HG03575 (cell line): ENCODE measurements around the gene CTNNA2.
"Not testable (repeated sequence)": the region's sequence is repeated elsewhere in the genome, so short reads cannot be mapped to it uniquely, and the experiment has no call there.

Experiments
- ATAC-seq: cut with Tn5 transposase; IDR thresholded peaks from one replicate; pipeline ENCODE4 v1.9.1; 2021; ENCODE audit not compliant: unreplicated experiment, insufficient number of reproducible peaks, low FRiP score; ENCODE audit errors: extremely low read depth

The CTNNA2 gene

DNA sequence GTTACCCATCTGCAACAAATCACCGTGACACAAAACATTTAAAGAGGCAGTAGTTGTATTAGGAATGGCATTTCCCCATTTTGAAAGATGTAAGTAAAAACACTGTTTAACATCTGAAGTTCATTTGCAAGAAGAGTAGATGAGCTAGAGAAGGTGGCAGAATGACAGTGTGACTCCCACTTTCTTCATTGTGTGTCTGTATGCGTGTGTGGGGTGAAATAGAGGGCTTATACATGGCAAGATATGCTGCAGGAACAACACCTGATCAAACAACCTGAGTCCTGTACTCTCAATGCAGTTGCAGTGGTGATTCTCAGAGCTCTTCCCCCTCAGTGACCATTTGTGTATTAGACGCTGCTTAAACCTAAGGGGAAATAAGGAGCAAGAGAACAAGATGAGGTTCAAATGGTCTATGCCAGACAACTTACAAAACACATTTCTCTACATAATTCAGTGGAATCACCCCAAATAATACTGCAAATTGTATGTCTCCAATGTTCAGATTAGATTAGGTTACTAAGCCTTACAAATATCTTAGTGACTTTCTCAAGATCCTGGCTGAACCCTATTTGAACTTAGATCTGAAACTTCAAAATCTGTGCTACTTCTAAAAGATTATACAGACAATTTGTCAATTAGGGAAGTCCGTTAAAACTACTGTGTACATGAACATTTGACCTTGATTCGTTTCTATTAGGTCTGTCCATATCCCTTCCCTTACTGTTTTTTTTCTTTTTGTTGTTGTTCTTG, 561.6 kb downstream of the CTNNA2 start:
- no peak for ATAC-seq

- no peak for ATAC-seq
Measured at GRCh38 chr2:80075719-80076118, 562.9 kb downstream of the CTNNA2 start.

DNA sequence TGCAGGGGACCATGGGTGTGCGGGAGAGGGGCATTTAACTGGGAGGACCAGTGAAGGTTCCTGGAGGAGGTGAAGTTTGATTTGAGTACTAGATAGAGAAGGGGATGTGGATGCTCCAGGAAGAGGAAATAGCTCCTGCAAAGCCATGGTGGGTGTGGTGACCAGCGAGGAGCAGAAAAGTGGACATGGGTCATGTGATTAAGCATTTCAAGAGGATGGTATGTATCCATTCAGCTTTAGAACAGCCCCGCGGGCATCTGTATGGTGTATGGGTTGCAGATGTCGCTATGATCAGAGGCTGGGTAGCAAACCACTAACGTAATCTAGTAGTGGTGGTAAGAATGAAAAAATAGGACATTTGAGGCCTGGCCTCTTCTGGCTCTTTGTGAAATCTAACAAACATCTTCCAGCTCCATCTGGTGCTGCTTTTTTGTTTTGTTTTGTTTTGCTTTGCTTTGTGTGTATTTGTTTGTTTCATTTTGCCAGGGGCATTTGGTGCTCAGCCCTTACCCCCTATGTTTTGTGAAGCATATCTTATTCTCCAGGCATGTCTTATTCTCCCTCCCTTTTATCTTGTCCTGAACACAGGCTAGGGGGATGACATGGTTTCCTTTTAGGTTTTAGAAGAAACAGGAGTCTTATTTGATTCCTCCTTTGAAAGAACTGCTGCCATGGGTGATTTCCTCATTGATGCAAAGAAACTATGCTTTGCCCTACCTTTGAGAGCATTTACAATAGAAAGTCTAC, 565.6 kb downstream of the CTNNA2 start:
- ATAC-seq: no peak

GRCh38 chr2:80080957-80081356, 568.1 kb downstream of the CTNNA2 start:
- ATAC-seq: no peak

- ATAC-seq: no peak
Measured at GRCh38 chr2:80086831-80087230, 574.0 kb downstream of the CTNNA2 start.

GRCh38 chr2:80091237-80091636, 578.4 kb downstream of the CTNNA2 start:
- no peak for ATAC-seq

GRCh38 chr2:80092474-80092873, 579.6 kb downstream of the CTNNA2 start:
- no peak for ATAC-seq

DNA sequence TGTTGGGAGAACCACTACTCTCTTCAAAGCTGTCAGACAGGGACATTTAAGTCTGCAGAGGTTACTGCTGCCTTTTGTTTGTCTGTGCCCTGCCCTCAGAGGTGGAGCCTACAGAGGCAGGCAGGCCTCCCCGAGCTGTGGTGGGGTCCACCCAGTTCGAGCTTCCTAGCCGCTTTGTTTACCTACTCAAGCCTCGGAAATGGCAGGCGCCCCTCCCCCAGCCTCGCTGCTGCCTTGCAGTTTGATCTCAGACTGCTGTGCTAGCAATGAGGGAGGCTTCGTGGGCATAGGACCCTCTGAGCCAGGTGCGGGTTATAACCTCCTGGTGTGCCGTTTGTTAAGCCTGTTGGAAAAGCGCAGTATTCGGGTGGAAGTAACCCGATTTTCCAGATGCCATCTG, 585.7 kb downstream of the CTNNA2 start:
- ATAC-seq: not testable (repeated sequence)

GRCh38 chr2:80102026-80102425, 589.2 kb downstream of the CTNNA2 start:
- ATAC-seq: no peak

DNA sequence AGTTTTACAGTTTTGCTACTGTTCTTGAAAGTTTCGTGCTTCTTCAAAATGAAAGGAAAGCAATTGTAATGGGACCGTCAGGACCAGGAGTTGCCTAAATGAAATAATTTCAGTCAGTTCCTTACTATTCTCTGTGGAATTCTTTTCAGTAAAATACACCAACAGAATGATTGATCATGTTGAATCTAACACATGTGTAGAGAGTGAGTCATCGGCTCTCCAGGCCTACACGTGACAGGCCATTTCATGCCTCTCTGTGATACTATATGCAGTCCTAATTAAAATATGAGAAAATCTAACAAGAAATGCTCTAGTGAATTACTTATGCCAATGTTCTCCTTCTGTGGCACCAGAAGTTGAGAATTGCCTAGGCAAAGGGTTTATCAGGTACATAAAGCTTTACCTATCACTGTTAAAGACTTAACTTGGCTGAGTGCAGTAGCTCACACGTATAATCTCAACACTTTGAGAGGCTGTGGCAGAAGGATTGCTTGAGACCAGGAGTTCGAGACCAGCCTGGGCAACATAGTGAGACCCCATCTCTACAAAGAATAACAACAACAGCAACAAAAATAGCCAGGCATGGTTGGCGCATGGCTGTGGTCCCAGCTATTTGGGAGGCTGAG, 592.3 kb downstream of the CTNNA2 start:
- no peak for ATAC-seq

DNA sequence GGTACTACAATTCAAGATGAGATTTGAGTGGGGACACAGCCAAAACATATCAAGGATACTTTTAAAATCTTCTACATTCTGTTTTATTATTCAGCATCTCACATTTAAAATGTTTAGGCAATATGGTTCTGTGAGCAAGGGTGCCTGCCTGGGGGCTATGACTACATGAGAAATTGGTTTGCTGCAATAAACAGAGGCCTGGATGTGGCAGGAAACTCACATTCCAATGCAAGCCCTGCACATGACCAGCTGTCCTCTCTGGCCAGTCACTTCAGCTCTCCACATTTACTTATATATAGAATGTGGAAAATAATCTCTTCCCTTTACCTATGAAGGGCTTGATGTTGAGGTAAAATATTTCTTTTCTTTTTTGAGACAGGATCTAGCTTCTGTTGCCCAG, 598.3 kb downstream of the CTNNA2 start:
- ATAC-seq: no peak

DNA sequence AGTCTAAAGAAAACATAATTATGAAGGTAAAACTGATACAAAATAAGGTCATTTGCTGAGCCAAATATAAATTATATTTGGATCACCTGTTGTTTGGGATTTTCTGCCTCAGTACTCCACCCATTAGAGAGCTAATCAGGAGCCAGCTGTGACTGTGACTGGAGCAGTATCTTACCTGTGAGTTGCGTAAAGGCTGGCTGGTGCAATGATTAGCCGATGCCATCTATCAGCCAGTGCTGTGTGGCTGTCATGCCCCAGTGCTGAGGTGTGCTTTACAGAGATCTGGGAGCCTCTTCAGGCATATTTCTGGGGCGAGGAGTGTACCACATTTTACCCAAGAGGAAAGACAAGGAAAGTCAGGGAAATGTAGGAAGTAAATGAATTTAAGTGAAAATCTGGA, 599.9 kb downstream of the CTNNA2 start:
- no peak for ATAC-seq

DNA sequence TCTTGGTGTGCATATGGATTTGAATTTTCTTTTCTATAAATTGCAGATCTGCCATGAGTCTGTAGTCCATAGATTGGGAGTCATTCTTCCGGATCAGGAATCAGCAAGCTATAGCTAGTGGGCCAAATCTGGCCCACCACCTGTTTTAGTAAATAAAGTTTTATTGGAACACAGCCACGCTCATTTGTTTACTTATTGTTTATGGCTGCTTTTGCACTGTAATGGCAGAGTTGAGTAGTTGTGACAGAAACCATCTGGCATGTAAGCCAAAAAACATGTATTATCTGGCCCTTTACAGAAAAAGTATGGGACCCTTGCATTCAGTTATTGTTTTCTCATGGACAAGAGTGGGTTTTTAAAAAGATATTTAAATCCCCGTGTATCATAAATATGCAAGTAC, 600.5 kb downstream of the CTNNA2 start:
- no peak for ATAC-seq

- no peak for ATAC-seq
Measured at GRCh38 chr2:80114812-80115211, 602.0 kb downstream of the CTNNA2 start.

GRCh38 chr2:80117401-80117800, 604.5 kb downstream of the CTNNA2 start:
- ATAC-seq: no peak

DNA sequence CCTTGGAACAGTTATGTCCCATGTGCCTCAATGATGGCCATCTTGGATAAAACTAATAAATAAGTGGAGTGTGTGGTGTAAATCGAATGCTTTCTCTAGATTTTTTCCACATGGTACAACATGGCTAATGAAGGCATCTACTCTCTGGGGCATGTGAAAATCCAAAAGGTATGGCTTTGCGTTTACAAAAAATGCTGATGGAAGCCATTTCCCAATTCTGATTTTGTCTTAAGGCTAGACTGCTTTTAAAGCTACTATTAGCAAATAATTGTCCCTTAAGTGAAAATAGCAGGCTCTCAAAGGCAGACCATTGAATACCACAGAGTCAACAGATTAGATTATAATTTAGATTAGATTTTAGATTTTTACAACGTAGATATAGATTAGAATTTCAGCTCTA, 608.0 kb downstream of the CTNNA2 start:
- no peak for ATAC-seq

DNA sequence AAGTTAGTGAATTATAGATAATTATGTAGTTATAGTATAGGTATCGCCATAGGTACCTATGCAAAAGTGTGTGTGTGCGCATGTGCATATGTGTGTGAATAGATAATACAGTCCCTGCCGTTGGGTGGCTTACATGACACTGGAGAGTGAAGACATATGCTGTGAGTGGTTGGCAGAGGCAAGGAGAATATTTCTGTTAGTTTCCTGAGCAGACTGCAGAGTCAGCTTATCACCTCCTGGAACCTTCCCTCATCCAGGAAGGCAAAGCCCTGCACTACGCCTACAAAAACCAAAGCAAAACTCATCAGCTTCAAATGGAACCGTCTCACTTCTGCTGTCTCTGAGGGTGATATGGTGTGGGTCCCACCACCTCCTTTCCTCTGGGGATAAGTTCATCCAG, 609.8 kb downstream of the CTNNA2 start:
- no peak for ATAC-seq

DNA sequence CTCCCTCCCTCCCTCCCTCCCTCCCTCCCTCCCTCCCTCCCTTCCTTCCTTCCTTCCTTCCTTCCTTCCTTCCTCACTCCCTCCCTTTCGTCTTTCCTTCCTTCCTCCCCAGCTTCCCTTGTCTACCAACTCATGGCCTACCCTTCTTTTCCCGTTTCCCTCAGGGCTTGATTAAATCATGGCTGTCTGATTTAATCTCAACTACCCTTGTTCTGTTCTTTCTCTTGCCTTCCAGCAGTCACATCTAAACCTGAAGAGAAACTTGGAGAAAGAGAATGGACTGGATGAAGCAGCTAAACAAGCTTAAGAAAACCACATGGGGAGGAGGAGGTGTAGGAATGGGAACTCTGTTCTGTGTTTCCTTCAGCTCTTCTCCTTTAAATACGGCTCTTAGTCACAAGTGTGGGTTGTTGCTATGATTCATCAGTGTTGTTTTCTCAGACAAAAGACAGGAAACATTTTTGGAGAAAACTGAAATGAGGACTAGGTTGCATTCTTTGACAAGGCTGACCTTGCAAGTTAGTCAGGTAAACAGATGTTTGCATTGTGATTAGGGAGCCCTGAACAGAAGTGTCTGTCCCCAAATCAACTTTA, 613.8 kb downstream of the CTNNA2 start:
- no peak for ATAC-seq

GRCh38 chr2:80128080-80128479, 615.2 kb downstream of the CTNNA2 start:
- no peak for ATAC-seq

DNA sequence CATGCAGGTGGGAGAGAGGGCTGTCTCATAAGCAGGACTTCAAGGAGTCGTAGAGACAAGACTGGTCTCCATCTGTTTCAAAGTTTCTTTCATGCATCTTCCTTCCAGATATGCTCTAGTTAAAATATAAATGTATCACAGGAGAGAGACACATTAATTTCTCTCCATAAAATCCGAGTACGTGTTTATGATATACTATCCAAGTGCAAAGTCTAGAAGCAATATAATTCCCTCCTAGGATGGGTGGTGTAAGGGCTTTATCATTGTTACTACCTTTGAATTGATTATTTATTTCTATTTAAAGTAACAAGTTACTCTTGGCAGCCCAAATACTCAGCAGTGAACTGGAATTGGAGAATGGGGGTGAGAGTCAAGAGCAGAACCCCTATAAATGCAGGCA, 619.4 kb downstream of the CTNNA2 start:
- ATAC-seq: no peak
